Upper lobe of left lung (tissue), 6 donors: Measurements from ENCODE around the gene LARGE1. TPM values are rescaled to one million over a fixed set of nuclear protein-coding genes. Genes with fewer than 3 reads are reported as not detected.

ENCODE experiments used
- ATAC-seq, 2 donors: fragments of 200-7000 bp; cut with Tn5 transposase; one replicate each; pipeline ENCODE4 v1.9.1; 2022; ENCODE audit warnings: mild to moderate bottlenecking in 2 of 2, moderate library complexity in 2 of 2; ENCODE audit not compliant: low FRiP score in 2 of 2
- DNase-seq, 2 donors: peaks; one replicate each; pipeline ENCODE4 v3.0.0-alpha.2; 2019 to 2020
- H3K27ac ChIP-seq, 4 donors: fragments of 200-600 bp; sonication (generic); one replicate each; pipeline ENCODE4 v1.5.1; 2016 to 2019
- H3K27me3 ChIP-seq, 4 donors: fragments of 200-600 bp; sonication (generic); one replicate each; pipeline ENCODE4 v1.5.1; 2017 to 2019
- H3K36me3 ChIP-seq, 4 donors: fragments of 200-600 bp; sonication (generic); one replicate each; pipeline ENCODE4 v1.5.1; 2016 to 2019
- H3K4me1 ChIP-seq, 4 donors: fragments of 200-600 bp; sonication (generic); one replicate each; pipeline ENCODE4 v1.5.1; 2018 to 2019
- H3K4me3 ChIP-seq, 4 donors: fragments of 200-600 bp; sonication (generic); one replicate each; pipeline ENCODE4 v1.5.1; 2017 to 2019; ENCODE audit warnings: mild to moderate bottlenecking in 2 of 4, moderate library complexity in 1 of 4
- H3K9me3 ChIP-seq, 4 donors: fragments of 200-600 bp; sonication (generic); one replicate each; pipeline ENCODE4 v1.5.1; 2018 to 2019
- CTCF ChIP-seq, 6 experiments: fragments of 450-650 bp in 4 of 6; fragments of 200-600 bp in 2 of 6; sonication (generic) in 2 of 6; IDR thresholded peaks; one replicate each; pipeline ENCODE4 v1.5.1; 2016 to 2019; ENCODE audit warnings: antibody characterized with exemption in 6 of 6
- EP300 ChIP-seq, 4 donors: sonication (generic); formaldehyde crosslinking; IDR thresholded peaks; one replicate each; pipeline ENCODE4 v1.5.1; 2017; ENCODE audit warnings: antibody characterized with exemption in 4 of 4, control low read depth in 2 of 4
- POLR2A ChIP-seq, 4 donors: fragments of 450-650 bp; IDR thresholded peaks; one replicate each; pipeline ENCODE4 v1.5.1; 2016 to 2017; ENCODE audit warnings: antibody characterized with exemption in 4 of 4, mild to moderate bottlenecking in 2 of 4
- POLR2AphosphoS5 ChIP-seq, 2 donors: sonication (generic); formaldehyde crosslinking; IDR thresholded peaks; one replicate each; pipeline ENCODE4 v1.5.1; 2017; ENCODE audit warnings: antibody characterized with exemption in 2 of 2
- WGBS, 2 donors: methylation state at CpG; one replicate each; pipeline ENCODE4 v1.1.5; 2017 to 2018; 5-methylcytosine and 5-hydroxymethylcytosine counted together
- total RNA-seq, 6 donors: library from RNA; depleted of rRNA in 4 of 6; stranded (reverse); fragments of >200 nt in 4 of 6; gene quantifications; one replicate each; pipeline versions ENCODE4 v1.1.0 to v1.2.1, GENCODE V29; 2016 to 2021
- donor health status: DM: no; HTN: no; CAD: no; lungs with moderate emphysema.
- donor health status: DM: no; HTN: yes; CAD: no; lungs with severe emphysema.

LARGE1 gene
- total RNA-seq, 6 donors from 2014 or later = 14.0 to 56.6 (median 25.3) TPM

DNA sequence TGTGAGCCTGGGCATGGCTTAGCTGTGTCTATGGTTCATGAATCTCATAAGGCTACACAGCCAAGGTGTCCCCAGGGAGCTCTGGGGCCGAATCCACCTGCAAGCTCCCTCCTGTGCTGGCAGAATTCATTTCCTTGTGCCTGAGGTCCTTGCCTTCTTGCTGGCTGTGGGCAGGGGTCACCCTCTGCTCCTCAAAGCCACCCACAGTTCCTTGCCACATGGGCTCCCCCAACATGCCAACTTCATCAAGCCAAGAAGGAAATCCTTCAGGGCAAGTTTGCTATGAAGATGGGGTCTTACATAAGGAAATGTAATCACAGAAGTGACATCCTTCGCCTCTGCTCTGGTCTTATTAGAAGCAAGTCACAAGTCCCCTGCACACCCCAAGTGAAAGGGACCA lies 24.8 kb downstream of the LARGE1 start:
- ATAC-seq (no peak), DNase-seq (no peak)
- TF ChIP-seq EP300 (IDR thresholded peaks at IDR 0.05) (no peak), POLR2AphosphoS5 (IDR thresholded peaks at IDR 0.05) (no peak), CTCF (IDR thresholded peaks at IDR 0.05) (no peak), POLR2A (IDR thresholded peaks at IDR 0.05) (no peak)
- H3K9me3 ChIP-seq = no peaks in the 10 kb centered on the region
- H3K36me3 ChIP-seq = no peaks in the 10 kb centered on the region
- no peaks in the 10 kb centered on the region for H3K27me3 ChIP-seq
- H3K4me3 ChIP-seq = no peak overlapping the region
- H3K27ac ChIP-seq = no peak overlapping the region
- H3K4me1 ChIP-seq = peaks cover 0 to 4% (median 0%) of the 10 kb centered on the region in 4 donors
- WGBS, 2 donors = 95 to 100% methylated on average over 1 to 2 of the region's 2 CpGs

DNA sequence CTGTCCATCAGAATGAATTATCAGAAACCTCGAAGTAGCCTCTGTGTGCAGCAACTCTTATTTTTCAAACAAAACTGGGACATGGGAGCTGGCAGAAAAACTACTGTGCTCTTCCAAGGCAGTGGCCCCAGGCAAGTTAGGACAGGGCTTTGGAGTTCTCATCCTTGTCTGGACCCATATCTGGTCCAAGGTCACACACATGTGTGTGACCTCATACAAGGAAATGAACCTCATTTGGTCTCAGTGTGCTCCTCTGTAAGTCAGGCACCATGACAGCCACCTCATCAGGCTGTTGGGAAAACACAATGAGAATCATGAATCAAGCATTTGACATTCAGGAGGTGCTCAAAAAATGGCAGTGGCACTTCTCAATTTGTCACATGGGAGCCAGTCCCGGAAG lies 25.8 kb downstream of the LARGE1 start:
- no peak for TF ChIP-seq CTCF (IDR thresholded peaks at IDR 0.05)
- no peak for TF ChIP-seq POLR2AphosphoS5 (IDR thresholded peaks at IDR 0.05)
- no peak for TF ChIP-seq EP300 (IDR thresholded peaks at IDR 0.05)
- no peak for TF ChIP-seq POLR2A (IDR thresholded peaks at IDR 0.05)
- no peaks in the 10 kb centered on the region for H3K36me3 ChIP-seq
- H3K27ac ChIP-seq = no peak overlapping the region
- no peak overlapping the region for H3K4me3 ChIP-seq
- H3K9me3 ChIP-seq = no peaks in the 10 kb centered on the region
- no peak for DNase-seq
- 83 to 84% methylated on average over 2 of the region's 2 CpGs for WGBS, 2 donors
- no peak for ATAC-seq
- H3K27me3 ChIP-seq = no peaks in the 10 kb centered on the region
- peaks cover 0 to 10% (median 2%) of the 10 kb centered on the region in 4 donors for H3K4me1 ChIP-seq

DNA sequence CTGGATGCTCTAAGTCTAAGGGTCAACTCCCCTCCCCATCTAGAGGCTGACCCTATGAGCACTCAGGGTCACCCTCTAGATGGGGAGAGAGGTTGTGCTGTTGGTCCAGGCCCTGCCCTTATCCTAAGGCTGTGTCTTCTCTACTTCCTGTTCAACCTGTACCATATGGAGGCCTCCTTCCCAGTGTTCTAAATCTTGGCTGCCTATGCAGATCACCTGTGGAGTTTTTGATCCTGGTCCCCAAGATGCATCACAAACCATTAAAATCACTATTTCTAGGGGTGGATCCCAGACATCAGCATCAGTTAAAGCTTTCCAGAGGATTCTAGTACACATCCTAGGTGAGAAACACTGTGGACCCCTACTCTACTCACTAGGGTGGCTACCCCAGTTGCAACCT lies 26.2 kb downstream of the LARGE1 start:
- no peaks in the 10 kb centered on the region for H3K9me3 ChIP-seq
- DNase-seq = no peak
- no peak overlapping the region for H3K27ac ChIP-seq
- no peak for ATAC-seq
- no peaks in the 10 kb centered on the region for H3K27me3 ChIP-seq
- H3K36me3 ChIP-seq = no peaks in the 10 kb centered on the region
- TF ChIP-seq EP300 (IDR thresholded peaks at IDR 0.05) = no peak
- no peak for TF ChIP-seq POLR2A (IDR thresholded peaks at IDR 0.05)
- TF ChIP-seq POLR2AphosphoS5 (IDR thresholded peaks at IDR 0.05) = no peak
- TF ChIP-seq CTCF (IDR thresholded peaks at IDR 0.05) = no peak
- peaks cover 0 to 15% (median 6%) of the 10 kb centered on the region in 4 donors for H3K4me1 ChIP-seq
- H3K4me3 ChIP-seq = no peak overlapping the region

- no peaks in the 10 kb centered on the region for H3K36me3 ChIP-seq
- peaks cover 0 to 15% (median 8%) of the 10 kb centered on the region in 4 donors for H3K4me1 ChIP-seq
- ATAC-seq (no peak), DNase-seq (no peak)
- 65 to 79% methylated on average over 7 of the region's 7 CpGs for WGBS, 2 donors
- no peak overlapping the region for H3K4me3 ChIP-seq
- H3K27ac ChIP-seq = no peak overlapping the region
- H3K9me3 ChIP-seq = no peaks in the 10 kb centered on the region
- TF ChIP-seq POLR2AphosphoS5 (IDR thresholded peaks at IDR 0.05) (no peak), POLR2A (IDR thresholded peaks at IDR 0.05) (no peak), EP300 (IDR thresholded peaks at IDR 0.05) (no peak), CTCF (IDR thresholded peaks at IDR 0.05) (no peak)
- no peaks in the 10 kb centered on the region for H3K27me3 ChIP-seq
These were observed 26.8 kb downstream of the LARGE1 start for GRCh38 chr22:33893512-33893911.

GRCh38 chr22:33891992-33892391 lies 28.3 kb downstream of the LARGE1 start:
- no peak for DNase-seq
- no peak overlapping the region for H3K4me3 ChIP-seq
- WGBS, 2 donors = 84 to 88% methylated on average over 7 of the region's 7 CpGs
- H3K9me3 ChIP-seq = no peaks in the 10 kb centered on the region
- H3K36me3 ChIP-seq = no peaks in the 10 kb centered on the region
- no peak overlapping the region for H3K27ac ChIP-seq
- peaks cover 0 to 15% (median 8%) of the 10 kb centered on the region in 4 donors for H3K4me1 ChIP-seq
- TF ChIP-seq POLR2AphosphoS5 (IDR thresholded peaks at IDR 0.05) = no peak
- TF ChIP-seq EP300 (IDR thresholded peaks at IDR 0.05) = no peak
- TF ChIP-seq POLR2A (IDR thresholded peaks at IDR 0.05) = no peak
- no peak for TF ChIP-seq CTCF (IDR thresholded peaks at IDR 0.05)
- no peaks in the 10 kb centered on the region for H3K27me3 ChIP-seq
- no peak for ATAC-seq
